ENCODE results near the gene GTSE1. TPM values are rescaled to one million over a fixed set of nuclear protein-coding genes. Genes with fewer than 3 reads are reported as not detected.

GTSE1 gene
- total RNA-seq, 1 donor from 2014 or later, result 29.7 TPM

DNA sequence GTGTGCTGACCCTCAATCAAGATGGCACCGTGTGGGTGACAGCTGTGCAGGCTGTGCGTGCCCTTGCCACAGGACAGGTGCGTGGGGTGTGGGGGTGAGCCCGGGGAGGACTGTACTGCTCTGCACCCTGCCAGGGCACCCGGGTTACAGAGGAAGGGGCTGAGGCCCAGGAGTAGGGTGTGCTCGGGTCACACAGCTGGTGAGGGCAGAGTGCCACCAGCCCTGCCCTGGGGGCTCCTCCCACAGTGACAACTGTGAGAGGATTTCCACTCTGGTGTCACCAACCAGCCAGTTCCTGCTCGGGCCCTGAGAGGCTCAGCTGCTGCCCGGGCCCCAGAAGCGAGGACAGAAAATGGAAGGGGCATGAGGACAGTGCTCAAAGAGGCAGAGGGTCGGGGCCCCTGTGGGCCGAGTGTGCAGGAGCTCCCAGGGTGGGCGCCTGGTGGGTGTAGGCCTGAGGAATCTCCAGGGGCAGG lies 59.4 kb downstream of the GTSE1 start:
- Mint-ChIP-seq H3K9me3 (no peaks in the 10 kb centered on the region), H3K27ac (no peak overlapping the region), H3K4me1 (peaks cover 9% of the 10 kb centered on the region), H3K4me3 (no peak overlapping the region), H3K36me3 (peaks cover 13% of the 10 kb centered on the region), H3K27me3 (ENCODE audit: insufficient read depth, low read depth) (no peaks in the 10 kb centered on the region)
- no peak overlapping the region for H3K27ac ChIP-seq
- no peak for DNase-seq (ENCODE audit: low spot score)
- H3K36me3 ChIP-seq, result no peaks in the 10 kb centered on the region
- no peak overlapping the region for H2AFZ ChIP-seq (replicated peaks)
- H3K9me3 ChIP-seq (ENCODE audit: low read depth), result no peaks in the 10 kb centered on the region
- no peaks in the 10 kb centered on the region for H3K4me1 ChIP-seq
- H3F3A ChIP-seq (ENCODE audit: low read depth), result no peaks in the 10 kb centered on the region
- no peak overlapping the region for H3K9ac ChIP-seq
- H3K4me2 ChIP-seq, result no peak overlapping the region
- H4K20me1 ChIP-seq (ENCODE audit: low read depth), result peaks cover 9% of the 10 kb centered on the region
- H3K79me2 ChIP-seq (ENCODE audit: low read depth), result no peaks in the 10 kb centered on the region
- TF ChIP-seq, protein P1, sequence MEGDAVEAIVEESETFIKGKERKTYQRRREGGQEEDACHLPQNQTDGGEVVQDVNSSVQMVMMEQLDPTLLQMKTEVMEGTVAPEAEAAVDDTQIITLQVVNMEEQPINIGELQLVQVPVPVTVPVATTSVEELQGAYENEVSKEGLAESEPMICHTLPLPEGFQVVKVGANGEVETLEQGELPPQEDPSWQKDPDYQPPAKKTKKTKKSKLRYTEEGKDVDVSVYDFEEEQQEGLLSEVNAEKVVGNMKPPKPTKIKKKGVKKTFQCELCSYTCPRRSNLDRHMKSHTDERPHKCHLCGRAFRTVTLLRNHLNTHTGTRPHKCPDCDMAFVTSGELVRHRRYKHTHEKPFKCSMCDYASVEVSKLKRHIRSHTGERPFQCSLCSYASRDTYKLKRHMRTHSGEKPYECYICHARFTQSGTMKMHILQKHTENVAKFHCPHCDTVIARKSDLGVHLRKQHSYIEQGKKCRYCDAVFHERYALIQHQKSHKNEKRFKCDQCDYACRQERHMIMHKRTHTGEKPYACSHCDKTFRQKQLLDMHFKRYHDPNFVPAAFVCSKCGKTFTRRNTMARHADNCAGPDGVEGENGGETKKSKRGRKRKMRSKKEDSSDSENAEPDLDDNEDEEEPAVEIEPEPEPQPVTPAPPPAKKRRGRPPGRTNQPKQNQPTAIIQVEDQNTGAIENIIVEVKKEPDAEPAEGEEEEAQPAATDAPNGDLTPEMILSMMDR (IDR thresholded peaks at IDR 0.05), result no peak
- TF ChIP-seq EZH2phosphoT487 (IDR thresholded peaks at IDR 0.05), result no peak
- TF ChIP-seq EZH2 (IDR thresholded peaks at IDR 0.05), result no peak
- no peaks in the 10 kb centered on the region for H3K27me3 ChIP-seq
- no peak overlapping the region for H3K4me3 ChIP-seq

DNA sequence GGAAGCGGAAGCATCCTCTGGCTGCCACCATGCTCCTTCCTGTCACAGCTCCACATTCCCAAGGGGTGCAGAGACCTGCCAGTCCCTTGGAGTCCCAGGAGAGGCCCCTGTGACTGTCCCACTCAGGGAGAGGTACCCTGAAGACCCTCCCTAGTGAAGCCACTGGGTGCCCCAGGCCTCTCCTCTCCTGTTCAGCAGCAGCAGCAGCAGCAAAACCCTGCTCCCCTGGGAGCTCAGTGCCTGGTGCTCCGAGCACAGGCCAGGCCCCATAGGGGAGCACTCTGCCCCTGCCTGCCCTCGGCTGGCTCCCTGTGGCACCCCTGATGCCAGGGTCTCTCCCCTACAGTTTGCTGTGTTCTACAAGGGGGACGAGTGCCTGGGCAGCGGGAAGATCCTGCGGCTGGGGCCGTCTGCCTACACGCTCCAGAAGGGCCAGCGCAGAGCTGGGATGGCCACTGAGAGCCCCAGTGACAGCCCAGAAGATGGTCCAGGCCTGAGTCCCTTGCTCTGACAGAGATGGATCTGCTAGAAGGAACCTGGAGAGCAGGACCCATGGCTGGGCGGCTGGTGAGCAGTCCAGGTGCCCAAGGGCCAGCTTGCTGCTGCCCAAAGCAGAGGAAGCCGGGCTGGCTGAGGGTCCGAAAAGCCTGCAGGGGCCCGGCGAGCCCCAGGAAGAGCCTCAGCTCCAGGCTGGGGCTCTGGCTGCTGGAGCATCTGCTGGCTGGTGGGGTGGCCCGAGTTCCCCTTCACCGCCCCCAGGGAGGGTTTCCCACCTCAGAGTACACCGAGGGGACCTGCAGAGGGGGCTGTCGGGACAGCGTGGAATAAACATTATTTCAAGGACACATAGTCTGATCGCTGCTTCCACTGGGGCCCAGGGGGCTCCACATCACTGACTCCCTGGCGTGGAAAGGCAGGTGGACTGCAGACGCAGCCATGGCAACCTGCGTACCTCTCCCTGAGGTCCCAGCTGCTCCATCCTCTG lies 60.1 kb downstream of the GTSE1 start:
- Mint-ChIP-seq H3K4me3 (no peak overlapping the region), H3K27ac (no peak overlapping the region), H3K27me3 (ENCODE audit: insufficient read depth, low read depth) (no peaks in the 10 kb centered on the region), H3K36me3 (peaks cover 17% of the 10 kb centered on the region), H3K9me3 (no peaks in the 10 kb centered on the region), H3K4me1 (peaks cover 9% of the 10 kb centered on the region)
- H3K9me3 ChIP-seq (ENCODE audit: low read depth), result no peaks in the 10 kb centered on the region
- no peak overlapping the region for H3K4me3 ChIP-seq
- no peak overlapping the region for H3K4me2 ChIP-seq
- no peaks in the 10 kb centered on the region for H3F3A ChIP-seq (ENCODE audit: low read depth)
- H3K36me3 ChIP-seq, result no peaks in the 10 kb centered on the region
- H3K27ac ChIP-seq, result no peak overlapping the region
- H3K4me1 ChIP-seq, result no peaks in the 10 kb centered on the region
- no peak for DNase-seq (ENCODE audit: low spot score)
- no peak for TF ChIP-seq EZH2phosphoT487 (IDR thresholded peaks at IDR 0.05)
- TF ChIP-seq, protein P1 (IDR thresholded peaks at IDR 0.05), result no peak
- no peak for TF ChIP-seq EZH2 (IDR thresholded peaks at IDR 0.05)
- no peaks in the 10 kb centered on the region for H3K27me3 ChIP-seq
- no peaks in the 10 kb centered on the region for H3K79me2 ChIP-seq (ENCODE audit: low read depth)
- H2AFZ ChIP-seq (replicated peaks), result no peak overlapping the region
- no peak overlapping the region for H3K9ac ChIP-seq
- H4K20me1 ChIP-seq (ENCODE audit: low read depth), result peaks cover 9% of the 10 kb centered on the region

- Histone ChIP-seq H4K20me1 (ENCODE audit: low read depth) (peaks cover 9% of the 10 kb centered on the region), H3K36me3 (no peaks in the 10 kb centered on the region), H3K27ac (no peak overlapping the region), H3K4me1 (no peaks in the 10 kb centered on the region), H3K9me3 (ENCODE audit: low read depth) (no peaks in the 10 kb centered on the region), H2AFZ (replicated peaks) (no peak overlapping the region), H3K79me2 (ENCODE audit: low read depth) (no peaks in the 10 kb centered on the region), H3K4me3 (no peak overlapping the region), H3K27me3 (no peaks in the 10 kb centered on the region), H3K9ac (no peak overlapping the region), H3F3A (ENCODE audit: low read depth) (no peaks in the 10 kb centered on the region), H3K4me2 (no peak overlapping the region)
- Mint-ChIP-seq H3K4me3 (no peak overlapping the region), H3K27ac (no peak overlapping the region), H3K4me1 (peaks cover 3% of the 10 kb centered on the region), H3K9me3 (no peaks in the 10 kb centered on the region), H3K36me3 (peaks cover 20% of the 10 kb centered on the region), H3K27me3 (ENCODE audit: insufficient read depth, low read depth) (peaks cover 5% of the 10 kb centered on the region)
- TF ChIP-seq, protein P1 (IDR thresholded peaks at IDR 0.05), result no peak
- TF ChIP-seq EZH2 (IDR thresholded peaks at IDR 0.05) (no peak), EZH2phosphoT487 (IDR thresholded peaks at IDR 0.05) (no peak)
- no peak for DNase-seq (ENCODE audit: low spot score)
Measured at GRCh38 chr22:46357711-46358520, 61.2 kb downstream of the GTSE1 start.
